ENCODE measurements around the gene SPHKAP.

SPHKAP gene

DNA sequence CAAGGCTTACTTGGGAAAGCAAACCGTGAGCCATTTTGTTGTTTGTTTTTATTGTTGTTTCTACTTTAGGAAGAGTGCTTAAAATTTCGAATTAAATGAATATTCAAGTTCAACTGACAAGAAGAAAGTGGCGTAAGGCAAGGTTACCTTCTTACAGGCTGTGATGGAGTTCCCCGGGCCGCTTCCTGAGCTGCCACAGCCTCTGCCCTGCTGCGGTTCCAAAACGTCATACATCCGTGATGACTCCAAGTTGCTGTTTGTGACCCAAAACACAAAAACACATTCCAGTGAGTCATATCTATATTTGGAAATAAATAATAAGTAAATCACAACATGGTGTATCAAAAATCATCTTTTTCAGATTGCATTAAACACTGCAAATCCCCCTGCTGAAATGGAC, 49.7 kb downstream of the SPHKAP start:
- no peak for DNase-seq (ENCODE audit: low spot score)
- Histone ChIP-seq H3K4me3 (no peak overlapping the region), H3K27ac (no peak overlapping the region)
- TF ChIP-seq, protein P1, sequence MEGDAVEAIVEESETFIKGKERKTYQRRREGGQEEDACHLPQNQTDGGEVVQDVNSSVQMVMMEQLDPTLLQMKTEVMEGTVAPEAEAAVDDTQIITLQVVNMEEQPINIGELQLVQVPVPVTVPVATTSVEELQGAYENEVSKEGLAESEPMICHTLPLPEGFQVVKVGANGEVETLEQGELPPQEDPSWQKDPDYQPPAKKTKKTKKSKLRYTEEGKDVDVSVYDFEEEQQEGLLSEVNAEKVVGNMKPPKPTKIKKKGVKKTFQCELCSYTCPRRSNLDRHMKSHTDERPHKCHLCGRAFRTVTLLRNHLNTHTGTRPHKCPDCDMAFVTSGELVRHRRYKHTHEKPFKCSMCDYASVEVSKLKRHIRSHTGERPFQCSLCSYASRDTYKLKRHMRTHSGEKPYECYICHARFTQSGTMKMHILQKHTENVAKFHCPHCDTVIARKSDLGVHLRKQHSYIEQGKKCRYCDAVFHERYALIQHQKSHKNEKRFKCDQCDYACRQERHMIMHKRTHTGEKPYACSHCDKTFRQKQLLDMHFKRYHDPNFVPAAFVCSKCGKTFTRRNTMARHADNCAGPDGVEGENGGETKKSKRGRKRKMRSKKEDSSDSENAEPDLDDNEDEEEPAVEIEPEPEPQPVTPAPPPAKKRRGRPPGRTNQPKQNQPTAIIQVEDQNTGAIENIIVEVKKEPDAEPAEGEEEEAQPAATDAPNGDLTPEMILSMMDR (IDR thresholded peaks at IDR 0.05), result no peak

DNA sequence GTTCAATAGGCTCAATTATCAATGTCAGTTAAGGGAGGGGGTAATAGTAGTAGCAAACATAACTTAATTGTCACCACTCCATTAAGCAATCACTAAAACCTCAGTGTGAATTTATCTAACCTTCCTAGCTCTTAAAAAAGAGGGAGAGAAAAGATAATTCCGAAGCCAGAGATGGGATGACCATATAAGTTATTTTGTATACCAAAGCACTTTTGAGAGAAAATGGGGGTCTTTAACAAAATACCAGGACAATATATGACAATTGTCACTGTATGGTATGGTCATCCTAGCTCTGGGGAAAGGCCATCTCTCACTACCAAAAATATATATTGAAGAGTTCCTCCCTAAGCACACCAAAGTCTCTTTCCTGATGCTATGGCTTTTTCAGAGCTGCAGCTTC, 55.1 kb downstream of the SPHKAP start:
- no peak for DNase-seq (ENCODE audit: low spot score)
- Histone ChIP-seq H3K27ac (no peak overlapping the region), H3K4me3 (no peak overlapping the region)
- TF ChIP-seq, protein P1 (IDR thresholded peaks at IDR 0.05), result no peak

DNA sequence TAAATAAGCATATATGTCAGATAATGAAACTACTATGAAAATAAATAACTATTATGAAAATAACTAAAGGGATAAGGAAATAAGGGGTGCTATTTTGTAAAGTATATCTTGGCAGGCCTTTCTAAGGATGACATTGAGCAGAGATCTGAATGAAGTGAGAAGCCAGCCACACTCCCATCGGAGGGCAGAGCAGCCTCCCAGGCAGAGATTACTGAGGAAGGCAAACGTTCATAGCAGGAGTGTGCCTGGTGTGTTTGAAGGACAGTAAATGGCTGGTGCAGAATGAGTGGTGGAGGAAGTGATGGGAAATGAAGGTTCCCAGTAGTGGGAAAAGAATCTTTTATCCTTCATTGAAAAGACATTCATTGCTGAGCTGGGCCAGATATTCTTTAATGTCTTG, 62.5 kb downstream of the SPHKAP start:
- no peak for DNase-seq (ENCODE audit: low spot score)
- no peak overlapping the region for H3K27ac ChIP-seq
- TF ChIP-seq, protein P1 (IDR thresholded peaks at IDR 0.05), result no peak

GRCh38 chr2:228107846-228108245, 73.6 kb downstream of the SPHKAP start:
- TF ChIP-seq, protein P1 (IDR thresholded peaks at IDR 0.05), result no peak
- no peak overlapping the region for H3K4me3 ChIP-seq
- DNase-seq (ENCODE audit: low spot score), result no peak
- no peak overlapping the region for H3K27ac ChIP-seq

More for the DNA sequence above, 62.5 kb downstream of the SPHKAP start:
- H3K4me3 ChIP-seq, result no peak overlapping the region

GRCh38 chr2:228105526-228106250, 75.8 kb downstream of the SPHKAP start:
- TF ChIP-seq, protein P1 (IDR thresholded peaks at IDR 0.05), result no peak
- DNase-seq (ENCODE audit: low spot score), result no peak
- Histone ChIP-seq H3K27ac (no peak overlapping the region), H3K4me3 (no peak overlapping the region)

DNA sequence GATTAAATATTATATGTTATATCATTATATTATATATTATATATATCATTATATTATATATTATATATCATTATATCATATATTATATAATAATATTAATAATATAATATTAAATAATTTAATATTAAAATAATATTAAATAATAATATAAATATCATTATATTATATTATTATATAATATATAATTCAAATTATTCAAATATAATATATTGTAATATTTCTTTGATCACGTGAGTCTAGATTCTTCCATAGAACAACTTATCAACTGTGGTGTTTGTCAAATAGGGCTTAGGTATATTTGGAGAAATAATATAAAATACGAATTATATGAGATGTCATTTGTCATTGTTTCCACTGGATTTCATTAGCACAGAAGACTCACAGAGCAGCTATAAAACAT, 77.3 kb downstream of the SPHKAP start:
- TF ChIP-seq, protein P1 (IDR thresholded peaks at IDR 0.05), result no peak
- Histone ChIP-seq H3K4me3 (no peak overlapping the region), H3K27ac (no peak overlapping the region)
- no peak for DNase-seq (ENCODE audit: low spot score)

DNA sequence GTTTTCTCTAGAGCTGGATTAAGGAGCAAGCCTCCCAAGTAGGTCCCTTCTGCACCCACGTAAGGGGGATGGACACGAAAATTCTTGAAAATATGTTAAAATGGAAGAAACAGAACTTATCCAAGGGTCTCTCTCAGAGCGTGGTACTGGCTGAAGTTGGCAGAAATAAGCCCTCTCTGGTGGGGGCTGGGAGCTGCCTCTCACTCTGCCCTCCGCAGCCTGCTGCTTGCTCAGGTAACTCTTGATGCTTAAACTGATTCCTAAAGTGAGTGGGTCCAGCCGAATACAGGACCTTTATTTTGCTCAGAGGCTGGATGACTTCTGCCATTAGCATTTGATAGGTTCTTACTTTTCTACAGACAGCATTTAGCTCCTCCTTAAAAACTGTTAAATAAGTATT, 78.1 kb downstream of the SPHKAP start:
- TF ChIP-seq, protein P1 (IDR thresholded peaks at IDR 0.05), result no peak
- Histone ChIP-seq H3K4me3 (no peak overlapping the region), H3K27ac (no peak overlapping the region)
- DNase-seq (ENCODE audit: low spot score), result no peak

All from coronary artery (tissue), 2 donors.